Subcutaneous adipose tissue (tissue), 4 donors: ENCODE measurements around the gene GJC1. TPM values are rescaled to one million over a fixed set of nuclear protein-coding genes. Genes with fewer than 3 reads are reported as not detected.

Source experiments
- CTCF ChIP-seq: fragments of 450-650 bp; IDR thresholded peaks from one replicate; pipeline ENCODE4 v1.5.1; 2016; ENCODE audit warnings: low read depth, mild to moderate bottlenecking, control low read depth, antibody characterized with exemption, moderate library complexity
- total RNA-seq, 4 donors: library from RNA; depleted of rRNA; stranded (reverse); fragments of >200 nt; gene quantifications; one replicate each; pipeline ENCODE4 v1.1.0, GENCODE V29; 2016

The GJC1 gene
- total RNA-seq, 4 donors from 2014 or later, result 5.9 to 19.8 (median 8.8) TPM

- TF ChIP-seq CTCF, result no peak
Measured at GRCh38 chr17:44795928-44796327, 34.2 kb downstream of the GJC1 start.

- TF ChIP-seq CTCF, result no peak
Measured at GRCh38 chr17:44795421-44795820, 34.7 kb downstream of the GJC1 start.

- no peak for TF ChIP-seq CTCF
Measured at GRCh38 chr17:44794851-44795413, 35.2 kb downstream of the GJC1 start.

GRCh38 chr17:44793885-44794842, 35.9 kb downstream of the GJC1 start:
- no peak for TF ChIP-seq CTCF

- no peak for TF ChIP-seq CTCF
Measured at GRCh38 chr17:44792276-44792675, 37.8 kb downstream of the GJC1 start.

- TF ChIP-seq CTCF, result no peak
Measured at GRCh38 chr17:44788139-44788538, 41.9 kb downstream of the GJC1 start.

GRCh38 chr17:44787271-44787940, 42.7 kb downstream of the GJC1 start:
- TF ChIP-seq CTCF, result no peak
